Measurements from ENCODE around the gene SRSF8.

DNA sequence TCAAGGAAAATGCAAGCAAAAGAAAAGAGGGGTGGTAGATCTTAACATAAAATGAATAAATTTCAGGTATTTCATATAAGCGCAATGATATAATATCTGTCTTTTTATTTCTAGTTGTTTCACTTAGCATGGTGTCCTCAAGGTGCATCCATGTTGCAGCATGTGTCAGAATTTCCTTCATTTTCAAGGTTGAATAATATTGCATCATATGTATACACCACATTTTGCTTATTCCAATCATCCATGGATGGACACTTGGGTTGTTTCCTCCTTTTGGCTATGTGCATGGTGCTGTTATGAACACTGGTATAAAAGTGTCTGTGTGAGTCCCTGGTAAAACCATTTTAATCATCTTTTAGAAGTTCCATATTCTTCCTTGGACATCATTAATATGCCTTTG lies 24.5 kb upstream of the SRSF8 start:
- no peak for TF ChIP-seq CTCF (IDR thresholded peaks at IDR 0.05)
- no peak for TF ChIP-seq POLR2A (IDR thresholded peaks at IDR 0.05)

Measured in transverse colon (tissue), 3 donors.